WTC11 (cell line): ENCODE results near the gene LRMDA.

Experiments
- MXD4 ChIP-seq: fragments of 250-450 bp; sonication (Bioruptor Pico); IDR thresholded peaks from 2 replicates; pipeline ENCODE4 v1.8.0; 2021; ENCODE audit warnings: mild to moderate bottlenecking, moderate library complexity, borderline replicate concordance
- ZNF532 ChIP-seq: fragments of 250-450 bp; sonication (Bioruptor Pico); IDR thresholded peaks from 2 replicates; pipeline ENCODE4 v1.9.0; 2021; ENCODE audit warnings: mild to moderate bottlenecking, borderline replicate concordance

GRCh38 chr10:75883081-75884072, 452.0 kb downstream of the LRMDA start:
- TF ChIP-seq MXD4 (CRISPR knock-in tag) = no peak
- TF ChIP-seq ZNF532 = no peak
